Measurements from ENCODE around the gene ADARB2.
"Not testable (repeated sequence)": the region's sequence is repeated elsewhere in the genome, so short reads cannot be mapped to it uniquely, and the experiment has no call there.

Gene ADARB2

DNA sequence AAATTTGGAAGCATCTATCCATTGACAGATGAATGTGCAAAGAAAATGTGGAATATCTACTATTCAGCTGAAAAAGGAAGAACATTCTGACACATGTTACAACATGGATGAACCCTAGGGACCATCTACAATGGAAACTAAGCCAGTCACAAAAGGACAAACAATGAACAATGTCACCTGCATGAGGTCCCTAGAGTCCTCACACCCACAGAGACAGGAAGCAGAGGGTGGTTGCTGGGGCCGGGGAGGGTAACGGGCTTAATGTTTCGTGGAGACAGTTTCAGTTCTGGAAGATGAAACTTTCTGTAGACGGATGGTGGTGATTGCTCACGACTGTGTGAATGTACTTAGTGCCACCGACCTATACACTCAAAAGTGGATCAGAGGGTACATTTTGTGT is 282.9 kb downstream of the ADARB2 start:
- no peak for FAIRE-seq

DNA sequence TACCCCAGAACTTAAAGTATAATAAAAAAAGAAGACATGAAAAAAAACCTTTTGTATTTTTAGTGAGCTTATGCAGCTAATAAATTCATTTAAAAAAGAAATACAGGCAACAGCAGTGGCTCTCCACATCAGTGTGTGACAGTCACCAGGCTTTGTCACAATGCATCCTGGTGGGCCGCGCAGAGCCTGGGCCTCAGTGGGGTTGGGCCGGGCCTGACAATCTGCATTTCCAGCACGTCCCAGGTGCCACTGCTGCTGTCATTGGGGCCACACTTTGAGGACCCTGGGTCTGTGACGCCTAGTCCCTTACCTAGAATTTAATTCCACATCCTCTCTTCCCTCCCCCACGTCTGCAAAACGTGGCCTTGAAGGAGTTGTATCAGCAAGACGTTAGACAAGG is 284.5 kb downstream of the ADARB2 start:
- FAIRE-seq = no peak

- no peak for FAIRE-seq
These were observed 285.4 kb downstream of the ADARB2 start for GRCh38 chr10:1451941-1452340.

DNA sequence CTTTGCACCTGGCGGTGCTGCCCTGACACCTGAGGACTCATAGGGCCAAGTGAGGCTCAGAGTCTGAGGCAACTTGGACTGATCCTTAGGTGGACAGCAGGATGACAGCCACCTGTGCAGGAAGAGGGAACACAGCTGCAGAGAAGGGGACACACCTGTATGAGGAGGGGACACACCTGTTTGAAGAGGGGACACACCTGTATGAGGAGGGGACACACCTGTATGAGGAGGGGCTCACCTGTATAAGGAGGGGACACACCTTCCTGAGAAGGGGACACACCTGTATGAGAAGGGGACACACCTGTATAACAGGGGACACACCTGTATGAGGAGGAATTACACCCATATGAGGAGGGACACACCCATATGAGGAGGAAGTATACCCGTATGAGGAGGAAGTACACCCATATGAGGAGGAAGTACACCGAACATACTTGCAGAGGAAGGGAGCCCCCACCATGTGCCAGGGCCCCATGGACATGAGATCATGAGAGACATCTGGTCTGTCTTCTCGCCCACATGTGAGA is 285.9 kb downstream of the ADARB2 start:
- no peak for FAIRE-seq

GRCh38 chr10:1449572-1450205 is 287.6 kb downstream of the ADARB2 start:
- FAIRE-seq = no peak

DNA sequence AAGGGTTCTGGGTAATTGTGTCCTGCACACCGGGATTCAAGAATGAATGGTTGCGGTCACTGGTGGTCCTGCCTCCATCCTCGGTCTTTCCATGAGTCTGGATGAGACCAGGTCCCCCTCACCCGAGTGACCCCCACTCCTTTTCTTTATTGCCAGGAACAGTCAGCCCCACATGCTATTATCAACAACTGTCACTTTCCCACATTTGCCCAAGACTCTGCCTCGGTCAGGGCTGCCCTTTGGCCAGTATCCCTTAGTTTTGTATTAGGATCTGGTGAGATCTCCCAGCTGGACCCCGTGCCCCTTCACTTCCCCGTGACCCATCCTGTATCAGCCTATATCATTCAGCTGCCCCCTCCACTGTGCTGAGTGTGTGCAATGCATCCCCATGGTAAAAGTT is 288.3 kb downstream of the ADARB2 start:
- FAIRE-seq = no peak

GRCh38 chr10:1448252-1448930 is 288.9 kb downstream of the ADARB2 start:
- FAIRE-seq = no peak

- no peak for FAIRE-seq
These were observed 292.5 kb downstream of the ADARB2 start for GRCh38 chr10:1444826-1445225.

GRCh38 chr10:1440897-1441296 is 296.4 kb downstream of the ADARB2 start:
- FAIRE-seq = no peak

GRCh38 chr10:1434912-1435692 is 302.2 kb downstream of the ADARB2 start:
- FAIRE-seq = no peak

DNA sequence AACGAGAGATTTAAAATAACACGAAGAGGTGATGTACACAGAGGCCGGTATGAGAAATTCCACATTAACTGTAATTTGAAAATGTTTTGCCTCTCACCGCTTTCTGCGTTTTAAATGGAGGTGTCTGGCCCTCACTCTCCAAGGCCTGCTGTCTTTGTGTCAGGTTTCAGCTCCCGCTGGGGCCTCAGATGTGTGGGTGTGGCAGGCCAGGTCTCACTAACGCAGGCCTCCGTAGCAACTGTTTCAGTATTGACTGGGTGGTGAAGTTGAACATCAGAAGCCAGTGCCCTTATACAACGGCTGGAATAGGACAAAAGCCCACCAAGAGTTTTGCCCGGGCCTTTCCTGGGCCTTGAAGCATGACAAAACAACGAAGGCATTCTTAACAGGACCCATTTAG is 303.1 kb downstream of the ADARB2 start:
- FAIRE-seq = no peak

GRCh38 chr10:1432161-1432560 is 305.2 kb downstream of the ADARB2 start:
- FAIRE-seq = no peak

GRCh38 chr10:1431229-1431628 is 306.1 kb downstream of the ADARB2 start:
- no peak for FAIRE-seq

GRCh38 chr10:1427521-1428186 is 309.7 kb downstream of the ADARB2 start:
- not testable (repeated sequence) for FAIRE-seq

- no peak for FAIRE-seq
These were observed 310.5 kb downstream of the ADARB2 start for GRCh38 chr10:1426786-1427185.

DNA sequence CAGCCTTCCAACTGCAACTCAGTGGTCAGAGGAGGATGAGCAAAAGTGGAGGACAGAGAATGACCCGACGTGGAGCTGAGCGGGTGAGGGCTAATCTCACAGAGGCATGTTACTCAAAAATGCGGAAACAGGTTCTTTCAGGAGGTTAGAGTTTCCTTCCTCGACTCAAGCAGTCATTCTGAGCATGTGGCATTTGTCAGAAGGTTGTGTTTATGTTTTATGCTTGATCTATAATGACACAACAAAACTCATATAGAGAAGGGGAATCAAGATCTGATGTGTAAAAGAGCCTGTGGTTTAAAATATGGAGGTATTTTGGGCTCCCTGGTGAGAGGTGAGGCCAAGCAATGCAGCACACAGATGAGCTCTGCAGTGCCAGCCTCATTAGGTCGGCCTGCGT is 311.4 kb downstream of the ADARB2 start:
- no peak for FAIRE-seq

GRCh38 chr10:1424648-1425047 is 312.7 kb downstream of the ADARB2 start:
- FAIRE-seq = no peak

DNA sequence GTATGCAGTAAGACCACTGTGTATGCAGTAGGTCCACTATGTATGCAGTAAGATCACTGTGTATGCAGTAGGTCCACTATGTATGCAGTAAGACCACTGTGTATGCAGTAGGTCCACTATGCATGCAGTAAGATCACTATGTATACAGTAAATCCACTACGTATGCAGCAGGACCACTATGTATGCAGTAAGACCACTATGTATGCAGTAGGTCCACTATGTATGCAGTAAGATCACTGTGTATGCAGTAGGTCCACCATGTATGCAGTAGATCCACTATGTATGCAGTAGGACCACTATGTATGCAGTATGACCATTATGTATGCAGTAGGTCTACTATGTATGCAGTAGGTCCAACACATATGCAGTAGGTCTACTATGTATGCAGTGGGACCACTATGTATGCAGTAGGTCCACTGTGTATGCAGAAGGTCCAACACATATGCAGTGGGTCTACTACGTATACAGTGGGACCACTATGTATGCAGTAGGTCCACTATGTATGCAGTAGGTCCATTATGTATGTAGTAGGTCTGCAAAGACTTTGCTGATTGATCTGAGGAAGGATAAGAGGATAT is 313.6 kb downstream of the ADARB2 start:
- FAIRE-seq = no peak

GRCh38 chr10:1422275-1422674 is 315.1 kb downstream of the ADARB2 start:
- no peak for FAIRE-seq

DNA sequence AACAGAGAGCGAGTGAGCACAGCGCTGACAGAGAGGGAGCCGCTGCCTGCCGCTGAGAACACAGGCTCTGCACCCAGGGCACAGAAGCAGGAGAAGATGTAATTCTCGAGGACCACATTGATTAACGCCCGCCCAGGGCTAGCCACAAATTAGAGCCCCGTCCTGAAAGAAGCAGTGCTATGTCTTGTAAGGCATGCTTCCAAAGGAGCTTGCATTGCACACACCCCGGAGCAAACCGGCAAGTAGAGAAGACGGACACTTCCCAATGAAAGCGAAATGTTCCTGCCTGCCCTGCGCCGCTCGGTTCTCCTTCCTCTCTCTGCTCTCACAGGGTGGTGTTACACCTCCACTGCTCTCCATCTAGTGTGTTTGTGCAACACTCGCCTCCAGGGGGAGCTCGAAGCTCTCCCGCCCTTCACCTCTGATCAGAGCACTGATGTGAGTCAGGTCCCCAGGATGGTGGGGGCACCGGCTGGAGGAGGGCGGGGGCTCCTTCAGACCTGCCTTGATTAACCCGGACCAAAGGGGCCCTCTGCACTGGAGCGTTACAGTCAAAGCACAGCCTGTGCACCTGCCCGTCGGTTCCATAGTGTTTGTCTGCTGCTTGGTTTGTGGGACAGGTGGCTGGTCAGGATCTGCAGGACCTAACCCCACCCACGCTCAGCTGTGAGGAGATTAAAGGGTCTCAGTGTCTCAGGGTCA is 316.5 kb downstream of the ADARB2 start:
- no peak for FAIRE-seq

DNA sequence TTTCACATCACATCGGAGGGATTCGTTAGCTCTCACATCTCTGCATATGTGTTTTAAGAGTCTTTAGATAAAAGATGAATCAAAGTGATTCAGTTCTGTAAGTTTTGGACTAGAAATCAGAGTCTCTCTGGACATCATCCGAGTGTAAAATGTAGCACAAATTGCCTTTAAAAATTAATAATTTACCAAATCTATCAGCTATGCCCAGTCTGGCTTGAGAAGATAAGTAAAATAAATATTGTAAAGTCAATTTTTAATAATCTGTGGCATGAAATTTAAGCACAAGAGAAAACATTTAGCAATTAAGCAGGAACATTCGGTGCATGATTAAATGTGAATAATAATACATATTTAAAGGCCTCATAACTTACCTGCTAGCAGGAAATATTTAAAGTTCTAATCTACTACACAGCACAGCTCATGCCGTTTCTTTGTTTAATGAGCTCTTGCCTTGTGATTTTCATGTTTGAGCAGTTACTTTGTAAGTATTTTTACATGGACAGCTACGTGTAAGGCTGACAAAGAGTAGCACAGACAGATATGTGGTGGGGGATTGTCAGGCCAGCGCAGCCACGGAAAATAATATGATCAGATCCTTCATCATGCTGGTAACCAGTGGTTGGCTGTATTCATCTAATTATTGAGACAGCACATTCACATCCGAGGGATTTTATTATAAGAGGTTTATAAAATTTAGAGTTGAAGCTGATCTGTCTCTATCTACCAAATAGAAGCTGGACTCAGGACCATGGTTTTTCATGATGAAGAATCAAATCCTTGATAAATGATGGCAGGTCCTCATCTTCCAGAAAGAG is 317.3 kb downstream of the ADARB2 start:
- no peak for FAIRE-seq
